OCI-M2 (cell line): ENCODE measurements around the gene FHAD1.

Source experiments
- DNase-seq: peaks from one replicate; lab custom pipeline; 2025; ENCODE audit not compliant: unreplicated experiment; lab: John Stamatoyannopoulos, UW

FHAD1 gene

DNA sequence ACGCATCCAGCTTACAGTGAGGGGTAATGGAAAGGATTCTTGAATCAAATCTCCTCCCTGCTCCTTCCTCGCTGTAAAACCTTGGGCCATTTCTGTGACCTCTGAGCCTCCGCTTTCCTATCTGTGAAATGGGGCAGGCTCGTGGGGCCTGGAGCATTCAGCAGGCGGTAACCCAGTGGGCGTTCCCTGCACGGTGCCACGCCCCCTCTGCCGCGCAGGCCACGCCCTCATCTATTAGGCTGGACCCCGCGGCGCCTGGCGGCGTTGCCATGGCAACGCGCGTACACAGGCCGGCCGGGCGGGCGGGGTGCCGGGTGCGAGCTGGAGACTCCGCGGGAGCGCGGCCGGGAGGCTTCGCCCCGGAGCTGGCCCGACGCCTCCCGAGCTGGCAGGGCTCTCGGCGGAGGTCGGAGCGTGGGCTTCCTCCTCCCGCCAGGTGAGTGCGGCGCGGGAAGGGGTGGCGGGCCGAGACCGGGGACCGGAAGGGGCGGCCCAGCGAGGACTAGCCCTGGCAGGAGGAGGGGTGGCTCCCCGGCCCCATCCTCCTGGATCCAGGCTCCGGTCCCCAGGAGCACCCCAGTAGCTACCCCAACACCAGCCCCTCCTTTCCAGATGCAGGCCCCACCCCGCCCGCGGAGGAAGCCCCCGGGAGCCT lies at the start of gene FHAD1:
Gene FHAD1, plus strand, starts transcription at position 264 of the 655 bp plus-strand sequence. CDS start 4,562 bp downstream, outside the sequence.
- DNase-seq, result no peak

DNA sequence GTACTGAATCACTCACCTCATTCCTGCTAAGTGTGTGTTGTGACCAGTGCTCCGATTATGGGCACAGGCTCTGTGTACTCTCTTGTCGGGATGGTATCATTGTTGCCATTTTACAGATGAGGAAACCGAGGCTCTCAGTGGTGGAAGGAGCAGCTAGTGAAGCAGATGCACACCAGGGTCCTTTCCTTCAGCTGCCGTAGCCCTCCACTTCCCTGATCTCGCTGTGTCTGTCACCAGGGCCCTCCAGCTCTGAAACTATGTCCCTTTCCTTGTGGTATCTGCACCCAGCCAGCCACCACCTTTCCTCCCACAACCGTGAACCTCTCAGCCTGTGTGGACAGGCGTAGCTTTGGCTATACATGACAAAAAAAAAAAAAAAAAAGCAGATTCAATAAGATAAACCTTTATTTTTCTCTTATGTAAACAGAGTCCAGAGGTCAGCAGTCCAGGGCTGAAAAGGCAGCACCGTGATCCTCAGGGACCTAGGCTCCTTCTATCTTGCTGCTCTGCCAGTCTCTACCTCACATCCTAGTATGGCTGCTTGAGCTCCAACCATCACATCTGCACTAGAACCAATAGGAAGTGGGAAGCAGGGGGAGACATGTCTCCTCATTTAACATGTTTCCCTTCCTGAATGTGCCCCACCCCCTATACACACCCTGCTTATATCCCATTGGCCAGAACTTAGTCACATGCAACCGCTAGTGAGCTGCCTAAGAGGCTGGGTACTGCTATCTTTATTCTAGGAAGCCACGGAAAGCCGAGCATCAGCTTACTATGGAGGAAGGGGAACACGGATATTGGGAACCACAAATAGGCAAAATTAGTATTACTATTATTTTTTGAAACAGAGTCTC lies 49.2 kb upstream of the FHAD1 start:
- DNase-seq, result no peak

DNA sequence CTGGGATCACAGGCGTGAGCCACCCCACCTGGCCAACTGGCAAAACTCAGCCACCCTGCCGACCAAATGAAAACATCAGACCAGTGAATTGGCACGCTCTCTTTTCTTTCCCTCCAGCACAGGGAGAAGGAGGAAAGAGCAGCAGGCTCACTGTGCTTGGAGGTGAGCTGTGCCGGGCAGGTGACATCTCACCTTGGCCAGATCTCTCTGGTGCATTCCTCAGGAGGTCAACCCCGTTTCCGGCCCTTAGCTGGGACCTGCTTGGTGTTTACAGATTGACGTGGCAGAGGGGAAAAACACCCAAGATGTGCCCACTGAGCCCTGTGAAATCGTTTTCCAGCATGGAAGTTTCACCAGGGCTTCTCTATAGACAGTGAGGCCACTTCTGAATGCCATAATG lies 48.3 kb upstream of the FHAD1 start:
- DNase-seq, result no peak

DNA sequence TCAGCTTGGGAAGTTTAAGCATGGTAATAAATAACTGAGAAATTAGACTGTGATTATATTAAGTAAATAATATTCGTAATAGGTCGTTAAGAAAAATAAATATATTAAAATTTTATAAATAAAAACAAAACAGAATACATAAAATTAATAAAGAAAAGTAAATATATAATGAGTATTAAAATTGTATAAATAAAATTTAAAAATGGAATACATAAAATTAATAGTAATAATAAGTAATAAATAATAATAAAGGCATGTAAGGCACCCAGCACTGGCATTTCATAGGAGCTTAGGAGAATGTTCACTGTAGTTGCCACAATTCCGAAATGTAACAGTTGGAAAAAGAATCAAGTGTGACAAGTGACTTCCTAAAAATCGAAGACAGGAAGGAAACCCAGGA lies 45.8 kb upstream of the FHAD1 start:
- DNase-seq, result no peak

DNA sequence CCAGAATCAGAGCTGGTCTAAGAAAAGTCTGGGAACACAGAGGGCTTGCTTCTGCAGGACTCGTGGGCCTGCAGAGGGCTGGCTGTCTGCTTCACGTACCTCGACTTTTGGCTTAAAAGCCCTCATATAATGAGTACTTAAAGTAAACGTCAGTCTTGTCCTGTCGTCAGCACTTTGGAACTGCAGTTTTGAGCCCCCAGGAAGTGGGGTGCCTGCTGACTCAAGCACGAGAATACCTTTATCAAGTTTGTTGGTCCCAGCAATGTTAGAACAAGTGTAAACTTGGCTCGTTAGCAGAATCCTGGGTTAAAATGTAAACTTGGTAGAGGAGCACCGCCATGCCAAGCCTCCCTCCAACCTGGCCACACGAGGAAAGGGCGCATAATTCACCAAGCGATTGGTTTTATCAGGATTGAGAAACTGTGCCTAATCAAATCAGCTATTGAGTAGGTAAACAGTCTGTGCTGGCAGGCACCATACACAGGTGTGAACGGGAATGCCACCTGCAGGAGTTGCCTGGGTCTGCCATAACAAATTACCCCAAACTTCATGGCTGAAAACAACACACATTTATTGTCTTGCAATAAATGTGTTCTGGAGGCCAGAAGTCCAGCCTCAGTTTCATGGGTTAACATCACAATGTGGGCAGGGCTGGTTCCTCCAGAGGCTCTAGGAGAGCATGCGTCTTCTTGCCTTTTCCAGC lies 45.0 kb upstream of the FHAD1 start:
- no peak for DNase-seq

DNA sequence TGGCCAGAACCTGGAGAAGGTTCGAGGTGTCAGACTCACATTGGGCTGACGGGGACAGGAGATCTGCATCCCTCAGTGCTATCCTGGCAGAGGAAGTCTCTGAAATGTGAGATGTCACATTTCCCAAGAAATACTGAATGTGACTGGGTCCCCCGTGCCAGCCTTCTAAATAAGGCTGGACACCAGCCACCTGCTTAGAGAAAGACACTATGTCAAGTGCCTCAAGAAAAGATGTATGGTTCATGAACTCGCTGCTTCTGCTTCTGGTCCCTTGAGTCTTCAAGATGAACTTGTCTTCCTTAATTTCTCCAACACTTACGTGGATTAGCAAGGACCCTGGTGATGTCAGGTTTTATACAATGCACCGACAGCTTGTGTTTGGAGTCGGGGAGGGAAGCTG lies 42.1 kb upstream of the FHAD1 start:
- DNase-seq, result no peak

DNA sequence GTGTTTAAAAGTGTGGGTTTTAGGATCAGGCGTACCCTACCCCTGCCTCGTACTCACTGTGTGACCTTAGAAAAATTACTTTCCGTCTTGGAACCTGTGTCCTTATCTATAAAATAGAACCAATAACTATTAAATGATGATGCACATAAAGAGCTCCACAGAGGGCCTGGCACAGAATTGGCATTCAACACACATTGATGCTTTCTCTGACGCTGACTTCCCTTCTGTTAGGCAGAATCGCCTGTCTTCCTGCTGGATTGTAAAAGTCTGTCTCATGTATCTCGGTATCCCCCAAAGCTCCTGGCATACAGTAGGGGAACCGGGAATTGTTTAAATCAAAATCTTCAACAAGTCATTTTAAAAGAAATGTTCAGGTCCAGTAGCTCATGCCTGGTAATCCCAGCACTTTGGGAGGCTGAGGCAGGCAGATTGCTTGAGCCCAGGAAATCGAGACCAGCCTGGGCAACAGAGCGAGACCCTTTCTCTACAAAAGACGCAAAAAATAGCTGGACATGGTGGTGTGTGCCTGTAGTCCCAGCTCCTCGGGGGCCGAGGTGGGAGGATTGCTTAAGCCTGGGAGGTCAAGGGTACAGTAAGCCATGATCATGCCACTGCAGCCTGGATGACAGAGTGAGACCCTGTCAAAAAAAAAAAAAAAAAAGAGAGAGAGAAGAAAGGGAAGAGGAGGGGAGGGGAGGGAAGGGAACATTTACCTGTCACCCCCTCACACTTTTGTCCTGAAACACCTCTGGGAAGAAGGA lies 41.3 kb upstream of the FHAD1 start:
- no peak for DNase-seq

DNA sequence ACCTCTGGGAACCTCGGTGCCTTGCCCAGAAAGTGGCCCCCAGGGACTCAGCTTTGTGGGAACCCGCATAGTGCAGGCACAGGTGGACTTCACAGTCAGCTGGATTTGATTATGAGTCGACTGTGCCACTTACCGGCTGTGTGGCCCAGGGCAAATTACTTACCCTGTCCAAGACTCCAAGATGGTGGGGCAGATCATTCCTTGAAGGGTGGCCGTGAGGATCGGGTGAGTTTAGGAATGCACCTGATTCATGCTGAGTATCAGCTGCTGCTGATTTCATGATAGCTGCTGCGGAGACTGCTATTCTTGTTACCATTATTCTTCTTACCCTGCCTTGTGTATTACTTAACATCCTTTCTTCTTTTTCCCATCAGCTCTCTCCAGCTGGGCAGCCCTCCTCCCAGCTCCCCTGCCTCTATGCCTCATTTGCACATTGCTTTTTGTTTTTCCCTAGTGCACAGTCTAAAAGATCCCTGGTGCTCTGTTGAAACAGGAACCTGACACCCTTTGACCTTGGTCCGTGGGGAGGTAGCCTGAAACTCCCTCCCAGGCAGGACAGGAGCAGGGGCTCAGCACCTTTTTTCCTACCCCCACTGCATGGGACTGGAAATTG lies 40.5 kb upstream of the FHAD1 start:
- no peak for DNase-seq

DNA sequence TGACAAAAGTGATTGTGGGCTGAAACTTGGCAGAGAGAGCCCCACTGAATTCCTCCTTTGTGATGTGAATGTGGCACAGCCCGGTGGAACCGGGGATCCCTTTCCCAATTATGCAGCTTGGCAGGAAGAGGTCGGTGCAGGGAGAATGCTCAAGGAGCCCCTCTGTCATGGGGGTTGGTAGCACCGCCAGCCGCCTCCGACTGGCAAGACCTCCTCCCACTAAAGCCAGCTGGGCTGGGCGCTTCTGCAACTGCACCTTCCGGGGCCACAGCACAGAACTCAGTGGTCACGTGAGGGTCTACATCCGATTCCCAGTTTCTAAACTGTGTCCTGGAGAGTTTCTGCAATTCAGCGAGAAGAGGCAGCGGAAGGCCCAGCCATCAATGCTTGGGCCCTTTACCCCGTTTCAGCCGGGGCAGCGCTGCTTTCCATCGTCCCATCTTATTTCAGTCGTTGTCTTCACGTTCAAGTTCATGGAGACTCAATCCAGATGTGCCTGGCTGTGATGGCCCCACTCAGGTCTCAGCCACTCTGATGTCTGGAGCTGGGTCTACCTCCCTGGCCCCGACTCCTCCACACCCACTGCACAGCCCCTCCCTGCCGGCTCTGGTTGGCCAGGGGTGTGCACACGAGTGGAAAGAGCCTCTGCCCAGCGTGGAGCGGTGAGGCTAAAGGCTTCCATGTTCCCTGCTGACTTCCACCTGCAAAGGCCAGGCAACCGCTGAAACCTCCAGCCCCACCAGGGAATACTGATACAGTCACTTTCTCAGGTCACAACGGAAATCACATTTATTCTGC lies 39.8 kb upstream of the FHAD1 start:
- DNase-seq, result no peak

DNA sequence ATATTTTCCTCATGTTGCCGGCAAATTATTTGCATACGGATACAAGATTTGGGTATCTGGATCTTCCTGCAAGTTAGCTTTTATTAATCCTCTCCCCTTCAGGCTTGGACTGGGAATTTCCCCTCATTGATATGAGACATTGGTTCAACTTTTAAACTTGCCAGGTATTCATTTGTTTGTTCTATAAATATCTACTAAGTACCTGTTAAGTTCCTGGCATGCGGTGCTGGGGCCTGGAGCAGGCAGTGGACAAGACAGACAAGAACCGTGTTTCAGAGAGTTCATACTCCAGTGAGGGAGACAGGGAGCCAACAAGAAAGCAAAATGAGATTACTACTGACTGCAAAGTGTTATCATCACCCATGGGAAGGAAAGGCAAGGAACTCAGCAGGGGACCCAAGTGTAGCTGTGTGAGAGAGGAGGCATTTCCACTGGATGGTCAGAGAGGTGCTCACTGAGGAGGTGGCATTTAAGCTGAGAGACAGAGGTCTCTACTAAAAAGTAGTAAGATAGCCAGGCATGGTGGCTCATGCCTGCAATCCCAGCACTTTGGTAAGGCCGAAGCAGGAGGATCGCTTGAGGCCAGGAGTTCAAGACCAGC lies 39.1 kb upstream of the FHAD1 start:
- DNase-seq, result no peak

DNA sequence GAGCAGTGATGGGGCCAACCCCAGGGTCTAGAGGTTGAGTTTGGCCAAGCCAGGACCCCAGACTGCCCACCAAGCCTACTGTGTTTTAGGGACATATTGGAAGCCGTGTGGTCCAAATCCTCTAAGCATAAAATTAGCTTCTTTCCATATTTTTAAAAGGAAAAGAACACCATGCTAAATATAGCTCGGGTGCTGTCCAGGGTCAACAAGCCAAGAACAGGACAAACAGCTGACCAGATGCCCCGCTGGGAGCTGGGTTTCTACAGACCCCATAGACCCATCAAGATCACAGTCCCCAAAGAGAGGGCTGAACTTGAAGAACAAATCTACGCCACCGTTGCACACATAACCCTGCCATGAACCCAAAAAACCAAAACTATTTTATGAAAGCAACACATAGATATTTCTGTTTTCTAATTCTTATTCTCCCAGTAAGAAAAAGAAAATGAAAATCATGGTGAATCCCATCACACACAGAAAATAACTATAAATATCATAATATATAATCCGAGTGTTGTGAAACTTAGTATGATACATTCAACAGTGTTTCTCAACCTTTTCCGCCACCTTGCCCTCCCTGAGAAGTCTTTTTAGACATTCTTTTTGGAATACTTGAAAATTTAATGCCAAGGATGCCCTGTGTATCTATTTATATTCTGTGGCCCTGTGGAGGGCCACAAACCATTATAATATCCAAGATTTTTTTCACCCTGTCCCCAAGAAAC lies 36.2 kb upstream of the FHAD1 start:
- DNase-seq, result no peak

DNA sequence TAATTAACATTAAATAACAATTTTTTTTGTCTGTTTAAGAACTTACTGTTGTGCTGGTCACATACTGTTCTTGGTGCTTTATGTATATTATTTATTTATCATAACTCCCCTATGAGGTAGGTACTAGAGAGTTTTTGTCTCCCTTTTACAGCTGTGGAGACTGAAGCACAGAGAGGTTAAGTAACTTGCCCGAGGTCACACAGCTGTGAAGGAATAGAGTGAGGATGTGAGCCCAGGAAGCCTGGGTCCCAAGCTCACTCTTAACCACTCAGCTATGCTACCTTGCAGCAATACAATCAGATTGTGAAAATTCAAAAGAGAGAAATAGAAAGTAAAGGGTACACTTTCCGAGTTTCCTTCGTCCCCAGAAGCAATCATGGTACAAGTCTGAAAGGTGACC lies 35.6 kb upstream of the FHAD1 start:
- no peak for DNase-seq

DNA sequence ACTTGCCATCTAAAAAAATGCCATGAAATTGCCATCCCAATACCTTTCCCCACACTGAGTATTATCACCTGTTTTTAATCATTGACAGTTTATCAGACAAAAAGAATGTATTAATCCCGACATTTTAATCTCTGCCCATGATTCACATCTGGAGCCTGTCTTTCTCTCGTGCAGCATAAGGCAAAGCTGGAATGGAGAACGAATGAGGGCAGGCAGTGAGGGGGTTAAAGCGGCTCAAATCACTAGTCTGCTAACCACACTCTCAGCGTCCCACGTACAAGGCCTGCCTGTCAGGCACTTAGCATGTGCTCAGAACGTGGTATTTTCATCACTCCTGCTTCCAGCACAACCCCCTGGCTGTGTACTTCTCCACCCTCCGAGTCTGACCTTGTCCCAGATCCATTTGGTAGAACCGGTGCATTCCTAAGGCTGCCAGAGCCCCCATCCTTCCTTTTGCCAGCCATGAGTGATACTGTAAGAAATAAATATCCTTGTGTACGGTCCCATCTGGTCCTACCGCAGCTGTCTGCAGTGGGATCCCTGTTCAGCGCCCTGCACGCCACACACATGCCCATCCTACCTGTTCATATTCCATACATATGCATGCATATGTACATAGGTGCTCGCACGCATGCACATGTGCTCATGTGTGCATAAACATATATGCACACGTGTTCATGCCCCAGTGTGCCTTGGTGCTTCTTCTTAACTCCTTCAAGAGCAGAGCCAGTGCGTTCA lies 34.6 kb upstream of the FHAD1 start:
- DNase-seq, result no peak

DNA sequence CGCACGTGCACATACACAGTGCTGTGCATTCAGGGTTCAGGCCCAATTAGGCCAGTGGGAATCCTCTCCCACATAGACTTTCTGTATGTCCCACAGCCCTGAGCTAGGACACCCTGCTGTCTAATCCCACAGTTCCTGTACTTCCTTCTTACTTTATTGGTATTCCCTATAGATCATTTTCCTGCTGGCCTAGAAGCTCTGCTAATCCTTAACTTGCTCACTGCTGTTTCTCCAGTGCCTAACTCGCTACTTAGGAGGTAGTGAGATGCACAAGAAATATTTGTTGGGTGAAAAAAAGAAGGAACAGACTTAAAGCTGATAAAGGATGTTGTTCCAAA lies 34.1 kb upstream of the FHAD1 start:
- DNase-seq, result no peak

DNA sequence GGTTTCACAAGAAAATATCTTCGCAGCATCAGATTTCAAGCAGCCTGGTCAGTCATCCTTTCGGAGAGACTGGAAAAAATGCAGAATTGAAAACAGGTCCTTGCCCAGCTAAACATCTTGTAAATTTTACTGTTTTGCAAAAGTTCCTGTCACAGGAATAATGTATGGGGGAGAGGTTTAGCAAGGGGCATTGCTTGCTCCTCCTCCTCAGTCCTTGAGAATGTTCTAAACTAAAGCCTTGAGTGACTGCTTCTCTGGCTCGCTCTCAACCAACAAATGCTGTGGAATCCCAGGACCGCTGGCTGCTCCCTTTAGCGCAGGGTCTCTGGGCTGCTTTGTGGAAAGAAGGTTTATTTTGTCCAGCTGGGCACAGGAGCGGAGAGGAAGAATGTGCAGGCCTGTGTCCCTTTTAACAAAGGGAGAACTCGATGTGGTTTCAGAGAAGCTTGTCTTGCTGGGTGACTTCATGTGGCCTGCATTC lies 33.6 kb upstream of the FHAD1 start:
- no peak for DNase-seq

DNA sequence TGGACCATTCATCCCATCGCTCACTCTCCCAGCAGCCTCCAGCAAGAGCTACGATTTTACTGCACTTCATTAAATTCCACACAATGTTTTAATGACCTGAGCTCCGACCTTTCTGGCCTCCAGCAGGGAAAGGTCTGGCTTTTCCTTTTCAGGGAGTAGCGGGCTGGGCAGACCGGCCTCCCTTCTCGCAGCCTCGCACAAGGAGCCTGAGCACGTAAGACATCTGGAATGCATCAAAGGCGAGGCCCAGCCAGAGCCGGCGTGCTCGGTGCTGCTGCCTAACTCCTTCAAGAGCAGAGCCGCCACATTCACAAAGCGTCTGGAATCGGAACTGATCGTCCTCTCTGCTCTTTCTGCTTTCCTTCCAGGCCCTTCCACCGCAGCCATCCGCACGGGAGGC lies 32.5 kb upstream of the FHAD1 start:
- no peak for DNase-seq

DNA sequence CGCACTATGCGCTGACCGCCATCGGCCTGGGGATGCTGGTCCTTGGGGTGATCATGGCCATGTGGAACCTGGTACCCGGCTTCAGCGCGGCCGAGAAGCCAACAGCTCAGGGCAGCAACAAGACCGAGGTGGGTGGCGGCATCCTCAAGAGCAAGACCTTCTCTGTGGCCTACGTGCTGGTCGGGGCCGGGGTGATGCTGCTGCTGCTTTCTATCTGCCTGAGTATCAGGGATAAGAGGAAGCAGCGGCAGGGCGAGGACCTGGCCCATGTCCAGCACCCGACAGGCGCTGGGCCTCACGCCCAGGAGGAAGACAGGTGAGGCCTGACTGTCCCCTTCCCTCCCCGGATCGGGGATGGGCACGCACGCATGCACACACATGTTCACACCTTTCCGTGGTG lies 31.9 kb upstream of the FHAD1 start:
- DNase-seq, result no peak

DNA sequence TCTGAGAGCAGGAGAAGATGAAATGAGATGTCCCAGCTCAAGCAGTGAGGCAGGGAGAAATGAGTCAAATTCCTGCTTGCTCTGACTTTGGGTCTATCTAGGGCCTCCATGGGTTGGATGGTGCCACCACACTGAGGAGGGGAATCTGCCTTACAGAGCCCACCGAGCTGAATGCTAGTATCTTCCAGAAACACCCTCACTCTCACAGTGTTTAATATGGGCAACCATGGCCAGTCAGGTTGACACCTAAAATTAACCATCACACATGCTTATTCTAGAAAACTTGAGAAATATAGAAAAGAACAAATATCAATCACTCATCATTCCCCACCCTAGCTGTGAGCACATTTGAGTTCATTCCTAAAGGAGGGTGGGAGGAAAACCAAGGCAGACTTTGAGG lies 29.4 kb upstream of the FHAD1 start:
- no peak for DNase-seq
